ENCODE data around the gene ZNF189.

ZNF189 gene

DNA sequence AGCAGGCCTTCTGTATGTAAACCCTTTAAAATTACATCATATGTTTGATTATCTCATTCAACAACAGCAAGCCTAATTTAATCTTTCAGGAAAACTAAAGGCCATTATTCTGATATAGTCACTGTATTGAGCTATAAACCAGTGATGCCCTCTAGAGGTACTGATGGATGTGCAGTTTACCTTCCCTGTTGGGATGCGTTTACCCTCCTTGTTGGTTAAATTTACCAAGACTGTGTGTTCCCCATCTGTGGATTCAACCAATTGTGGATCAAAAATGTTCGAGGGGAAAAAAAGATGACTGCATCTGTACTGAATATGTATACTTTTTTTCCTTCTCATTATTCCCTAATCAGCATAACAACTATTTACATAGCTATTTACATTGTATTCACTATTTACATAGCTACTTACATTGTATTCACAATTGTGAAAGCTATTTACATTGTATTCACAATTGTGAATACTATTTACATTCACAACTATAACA is 10.1 kb upstream of the ZNF189 start:
- Histone ChIP-seq H3K36me3 (ENCODE audit: insufficient read depth) (peaks cover 4% of the 10 kb centered on the region; the same call in 1 of the 2 replicates), H2AFZ (ENCODE audit: low read depth) (no peak overlapping the region), H3K4me2 (no peak overlapping the region), H3K27ac (no peak overlapping the region), H3K4me1 (ENCODE audit: low read depth, poor library complexity, severe bottlenecking) (no peaks in the 10 kb centered on the region), H3K4me3 (IDR thresholded peaks at IDR 0.05; ENCODE audit: insufficient read depth, low read depth, low read length) (no peak overlapping the region), H4K20me1 (ENCODE audit: insufficient read depth) (peaks cover 5% of the 10 kb centered on the region; the same call in 1 of the 2 replicates), H3K79me2 (ENCODE audit: insufficient read depth, low read depth) (peaks cover 30% of the 10 kb centered on the region), H3K27me3 (ENCODE audit: insufficient read depth, low read depth) (no peaks in the 10 kb centered on the region), H3K9ac (no peak overlapping the region)
- TF ChIP-seq, protein P1, sequence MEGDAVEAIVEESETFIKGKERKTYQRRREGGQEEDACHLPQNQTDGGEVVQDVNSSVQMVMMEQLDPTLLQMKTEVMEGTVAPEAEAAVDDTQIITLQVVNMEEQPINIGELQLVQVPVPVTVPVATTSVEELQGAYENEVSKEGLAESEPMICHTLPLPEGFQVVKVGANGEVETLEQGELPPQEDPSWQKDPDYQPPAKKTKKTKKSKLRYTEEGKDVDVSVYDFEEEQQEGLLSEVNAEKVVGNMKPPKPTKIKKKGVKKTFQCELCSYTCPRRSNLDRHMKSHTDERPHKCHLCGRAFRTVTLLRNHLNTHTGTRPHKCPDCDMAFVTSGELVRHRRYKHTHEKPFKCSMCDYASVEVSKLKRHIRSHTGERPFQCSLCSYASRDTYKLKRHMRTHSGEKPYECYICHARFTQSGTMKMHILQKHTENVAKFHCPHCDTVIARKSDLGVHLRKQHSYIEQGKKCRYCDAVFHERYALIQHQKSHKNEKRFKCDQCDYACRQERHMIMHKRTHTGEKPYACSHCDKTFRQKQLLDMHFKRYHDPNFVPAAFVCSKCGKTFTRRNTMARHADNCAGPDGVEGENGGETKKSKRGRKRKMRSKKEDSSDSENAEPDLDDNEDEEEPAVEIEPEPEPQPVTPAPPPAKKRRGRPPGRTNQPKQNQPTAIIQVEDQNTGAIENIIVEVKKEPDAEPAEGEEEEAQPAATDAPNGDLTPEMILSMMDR (conservative IDR thresholded peaks at IDR 0.05; ENCODE audit: low read depth, low read length), result no peak; the same call in 1 of the 2 replicates

DNA sequence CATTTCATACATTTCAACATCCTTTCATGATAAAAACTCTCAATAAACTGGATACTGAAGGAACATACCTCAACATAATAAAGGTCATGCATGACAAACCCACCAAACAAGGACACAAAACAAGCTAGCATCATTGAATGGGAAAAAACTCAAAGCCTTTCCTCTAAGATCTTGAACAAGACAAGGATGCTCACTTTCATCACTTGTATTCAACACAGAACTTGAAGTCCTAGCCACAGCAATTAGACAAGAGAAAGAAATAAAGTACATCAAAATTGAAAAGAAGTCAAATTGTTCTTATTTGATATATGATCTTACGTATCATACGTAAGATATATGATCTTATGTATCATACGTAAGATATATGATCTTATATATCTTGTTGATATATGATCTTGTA is 5.5 kb upstream of the ZNF189 start:
- Histone ChIP-seq H3K4me1 (ENCODE audit: low read depth, poor library complexity, severe bottlenecking) (peaks cover 20% of the 10 kb centered on the region), H3K79me2 (ENCODE audit: insufficient read depth, low read depth) (peaks cover 76% of the 10 kb centered on the region), H3K9ac (no peak overlapping the region), H3K27me3 (ENCODE audit: insufficient read depth, low read depth) (no peaks in the 10 kb centered on the region), H3K36me3 (ENCODE audit: insufficient read depth) (peaks cover 10% of the 10 kb centered on the region; the same call in 1 of the 2 replicates), H4K20me1 (ENCODE audit: insufficient read depth) (peaks cover 5% of the 10 kb centered on the region; the same call in 1 of the 2 replicates), H3K4me3 (IDR thresholded peaks at IDR 0.05; ENCODE audit: insufficient read depth, low read depth, low read length) (no peak overlapping the region), H2AFZ (ENCODE audit: low read depth) (no peak overlapping the region), H3K4me2 (no peak overlapping the region), H3K27ac (no peak overlapping the region)
- TF ChIP-seq, protein P1 (conservative IDR thresholded peaks at IDR 0.05; ENCODE audit: low read depth, low read length), result no peak

DNA sequence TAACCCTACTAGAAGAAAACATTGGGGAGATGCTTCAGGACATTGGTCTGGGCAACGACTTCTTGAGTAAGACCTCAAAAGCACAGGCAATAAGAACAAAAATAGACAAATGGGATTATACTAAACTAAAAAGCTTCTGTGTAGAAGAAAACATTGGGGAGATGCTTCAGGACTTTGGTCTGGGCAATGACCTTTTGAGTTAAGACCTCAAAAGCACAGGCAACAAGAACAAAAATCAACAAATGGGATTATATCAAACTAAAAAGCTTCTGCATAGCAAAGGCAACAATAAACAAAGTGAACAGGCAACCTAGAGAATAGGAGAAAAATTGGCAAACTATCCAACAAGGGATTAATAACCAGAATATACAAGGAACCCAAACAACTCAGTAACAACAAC is 4.0 kb upstream of the ZNF189 start:
- H3K27me3 ChIP-seq (ENCODE audit: insufficient read depth, low read depth), result no peaks in the 10 kb centered on the region
- H3K9ac ChIP-seq, result no peak overlapping the region
- peaks cover 5% of the 10 kb centered on the region; the same call in 1 of the 2 replicates for H4K20me1 ChIP-seq (ENCODE audit: insufficient read depth)
- no peak overlapping the region for H3K4me3 ChIP-seq (IDR thresholded peaks at IDR 0.05; ENCODE audit: insufficient read depth, low read depth, low read length)
- H3K4me2 ChIP-seq, result no peak overlapping the region
- TF ChIP-seq, protein P1 (conservative IDR thresholded peaks at IDR 0.05; ENCODE audit: low read depth, low read length), result no peak
- H2AFZ ChIP-seq (ENCODE audit: low read depth), result no peak overlapping the region
- peaks cover 22% of the 10 kb centered on the region for H3K4me1 ChIP-seq (ENCODE audit: low read depth, poor library complexity, severe bottlenecking)
- H3K36me3 ChIP-seq (ENCODE audit: insufficient read depth), result peaks cover 10% of the 10 kb centered on the region; the same call in 1 of the 2 replicates
- peaks cover 87% of the 10 kb centered on the region for H3K79me2 ChIP-seq (ENCODE audit: insufficient read depth, low read depth)
- no peak overlapping the region for H3K27ac ChIP-seq

DNA sequence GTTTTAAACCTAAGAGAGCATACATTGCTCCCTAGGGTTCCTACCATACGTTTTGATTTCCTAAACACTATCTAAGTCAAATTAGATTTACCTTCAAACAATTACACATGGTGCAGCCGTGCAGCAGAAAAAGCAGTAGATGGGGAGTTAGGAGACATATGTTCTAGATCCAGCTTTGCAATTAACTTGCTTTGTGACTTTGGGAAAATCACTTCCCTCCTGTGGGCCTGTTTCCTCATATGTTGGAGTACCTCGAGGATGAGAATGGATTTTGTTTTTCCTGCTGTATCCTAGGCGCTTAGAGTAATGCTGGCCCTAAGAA is 944 bp upstream of the ZNF189 start:
- TF ChIP-seq, protein P1 (conservative IDR thresholded peaks at IDR 0.05; ENCODE audit: low read depth, low read length), result no peak
- Histone ChIP-seq H2AFZ (ENCODE audit: low read depth) (peak overlapping the region; percentile 68; the same call in 1 of the 2 replicates), H3K79me2 (ENCODE audit: insufficient read depth, low read depth) (peaks cover 85% of the 10 kb centered on the region), H3K4me3 (IDR thresholded peaks at IDR 0.05; ENCODE audit: insufficient read depth, low read depth, low read length) (peak overlapping the region; percentile 69), H3K27ac (peak overlapping the region; percentile 82), H3K4me2 (peak overlapping the region; percentile 99), H3K4me1 (ENCODE audit: low read depth, poor library complexity, severe bottlenecking) (peaks cover 37% of the 10 kb centered on the region), H3K9ac (peak overlapping the region; percentile 92), H4K20me1 (ENCODE audit: insufficient read depth) (peaks cover 2% of the 10 kb centered on the region; the same call in 1 of the 2 replicates), H3K27me3 (ENCODE audit: insufficient read depth, low read depth) (no peaks in the 10 kb centered on the region), H3K36me3 (ENCODE audit: insufficient read depth) (peaks cover 7% of the 10 kb centered on the region)
